ENCODE results near the gene CYTL1. TPM values are rescaled to one million over a fixed set of nuclear protein-coding genes. Genes with fewer than 3 reads are reported as not detected.

Gene CYTL1
- total RNA-seq, 1 donor from 2014 or later, result 6.9 TPM

DNA sequence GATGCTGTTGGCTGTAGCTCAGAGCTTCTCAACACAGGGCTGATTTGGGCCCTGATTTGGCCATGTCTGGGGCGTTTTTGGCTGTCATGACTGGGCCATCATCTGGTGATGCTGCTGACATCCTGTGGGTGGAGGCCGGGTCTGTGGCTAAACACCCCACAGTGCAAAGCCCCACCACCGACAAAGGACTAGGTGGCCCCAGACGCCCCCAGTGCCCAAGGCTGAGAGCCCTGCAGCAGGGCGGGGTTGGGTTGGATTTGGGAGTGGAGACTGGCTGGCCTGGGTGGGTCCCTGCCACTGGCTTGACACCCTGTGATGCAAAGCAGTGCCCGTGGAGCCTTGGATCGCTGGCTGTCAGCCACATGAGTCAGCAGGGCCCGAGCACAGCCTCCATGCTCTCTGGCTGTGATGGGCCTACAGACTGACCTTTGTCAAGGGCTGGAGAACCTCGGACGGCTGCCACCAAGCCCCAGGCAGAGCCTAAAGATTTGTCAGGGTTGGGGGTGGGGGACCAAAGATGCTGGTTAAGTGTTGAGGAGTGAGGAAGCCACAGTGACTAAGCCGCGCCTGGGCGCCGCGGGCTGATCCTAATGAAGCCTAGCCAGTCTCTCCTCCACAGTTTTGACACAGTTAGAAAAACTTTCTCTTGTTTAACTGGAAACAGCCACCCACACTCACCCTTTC is 28.3 kb downstream of the CYTL1 start:
- peaks cover 15% of the 10 kb centered on the region for H3K4me1 Mint-ChIP-seq (ENCODE audit: unreplicated experiment)
- H3K4me3 Mint-ChIP-seq, result no peak overlapping the region
- no peaks in the 10 kb centered on the region for H3K9me3 Mint-ChIP-seq
- TF ChIP-seq, protein P1, sequence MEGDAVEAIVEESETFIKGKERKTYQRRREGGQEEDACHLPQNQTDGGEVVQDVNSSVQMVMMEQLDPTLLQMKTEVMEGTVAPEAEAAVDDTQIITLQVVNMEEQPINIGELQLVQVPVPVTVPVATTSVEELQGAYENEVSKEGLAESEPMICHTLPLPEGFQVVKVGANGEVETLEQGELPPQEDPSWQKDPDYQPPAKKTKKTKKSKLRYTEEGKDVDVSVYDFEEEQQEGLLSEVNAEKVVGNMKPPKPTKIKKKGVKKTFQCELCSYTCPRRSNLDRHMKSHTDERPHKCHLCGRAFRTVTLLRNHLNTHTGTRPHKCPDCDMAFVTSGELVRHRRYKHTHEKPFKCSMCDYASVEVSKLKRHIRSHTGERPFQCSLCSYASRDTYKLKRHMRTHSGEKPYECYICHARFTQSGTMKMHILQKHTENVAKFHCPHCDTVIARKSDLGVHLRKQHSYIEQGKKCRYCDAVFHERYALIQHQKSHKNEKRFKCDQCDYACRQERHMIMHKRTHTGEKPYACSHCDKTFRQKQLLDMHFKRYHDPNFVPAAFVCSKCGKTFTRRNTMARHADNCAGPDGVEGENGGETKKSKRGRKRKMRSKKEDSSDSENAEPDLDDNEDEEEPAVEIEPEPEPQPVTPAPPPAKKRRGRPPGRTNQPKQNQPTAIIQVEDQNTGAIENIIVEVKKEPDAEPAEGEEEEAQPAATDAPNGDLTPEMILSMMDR (conservative IDR thresholded peaks at IDR 0.05), result no peak
- H3K36me3 Mint-ChIP-seq, result no peaks in the 10 kb centered on the region
- peaks cover 26% of the 10 kb centered on the region for H3K27me3 Mint-ChIP-seq
- no peak for DNase-seq (ENCODE audit: extremely low spot score, unreplicated experiment)
- H3K27ac Mint-ChIP-seq, result no peak overlapping the region

DNA sequence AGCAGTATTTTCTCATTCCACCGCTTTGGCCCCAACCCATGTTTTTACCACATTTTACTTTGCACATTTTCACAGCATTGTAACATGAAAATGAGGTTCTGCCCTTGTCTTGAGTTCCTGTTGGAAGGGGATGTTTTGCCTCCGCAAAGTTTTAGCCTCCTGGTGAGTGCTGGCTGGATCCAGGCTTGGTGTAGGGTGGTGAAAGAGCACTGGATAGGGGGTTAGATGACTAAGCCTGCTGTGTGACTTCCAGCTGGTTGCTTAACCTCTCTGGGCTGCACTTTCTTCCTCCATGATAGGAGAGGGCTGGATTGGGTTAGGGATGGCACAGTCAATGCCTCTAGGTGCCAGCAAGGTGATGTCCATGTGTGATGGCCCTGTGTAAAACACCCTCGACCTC is 28.9 kb downstream of the CYTL1 start:
- Mint-ChIP-seq H3K4me1 (ENCODE audit: unreplicated experiment) (peaks cover 9% of the 10 kb centered on the region), H3K27me3 (peaks cover 21% of the 10 kb centered on the region), H3K27ac (no peak overlapping the region), H3K36me3 (no peaks in the 10 kb centered on the region), H3K4me3 (no peak overlapping the region), H3K9me3 (no peaks in the 10 kb centered on the region)
- TF ChIP-seq, protein P1 (conservative IDR thresholded peaks at IDR 0.05), result no peak
- DNase-seq (ENCODE audit: extremely low spot score, unreplicated experiment), result no peak

- Mint-ChIP-seq H3K9me3 (no peaks in the 10 kb centered on the region), H3K36me3 (no peaks in the 10 kb centered on the region), H3K4me1 (ENCODE audit: unreplicated experiment) (peaks cover under 1% of the 10 kb centered on the region), H3K27me3 (peaks cover 10% of the 10 kb centered on the region), H3K27ac (no peak overlapping the region), H3K4me3 (no peak overlapping the region)
- no peak for DNase-seq (ENCODE audit: extremely low spot score, unreplicated experiment)
- TF ChIP-seq, protein P1 (conservative IDR thresholded peaks at IDR 0.05), result no peak
Measured at GRCh38 chr4:4989083-4989622, 30.1 kb downstream of the CYTL1 start.

GRCh38 chr4:4987656-4988055 is 31.6 kb downstream of the CYTL1 start:
- Mint-ChIP-seq H3K27ac (no peak overlapping the region), H3K36me3 (no peaks in the 10 kb centered on the region), H3K4me1 (ENCODE audit: unreplicated experiment) (no peaks in the 10 kb centered on the region), H3K9me3 (no peaks in the 10 kb centered on the region), H3K4me3 (no peak overlapping the region), H3K27me3 (peaks cover 6% of the 10 kb centered on the region)
- DNase-seq (ENCODE audit: extremely low spot score, unreplicated experiment), result no peak
- TF ChIP-seq, protein P1 (conservative IDR thresholded peaks at IDR 0.05), result no peak

- H3K4me1 Mint-ChIP-seq (ENCODE audit: unreplicated experiment), result no peaks in the 10 kb centered on the region
- DNase-seq (ENCODE audit: extremely low spot score, unreplicated experiment), result no peak
- TF ChIP-seq, protein P1 (conservative IDR thresholded peaks at IDR 0.05), result no peak
- no peak overlapping the region for H3K4me3 Mint-ChIP-seq
- peaks cover 10% of the 10 kb centered on the region for H3K27me3 Mint-ChIP-seq
- no peak overlapping the region for H3K27ac Mint-ChIP-seq
- no peaks in the 10 kb centered on the region for H3K9me3 Mint-ChIP-seq
- no peaks in the 10 kb centered on the region for H3K36me3 Mint-ChIP-seq
Measured at GRCh38 chr4:4986841-4987240, 32.4 kb downstream of the CYTL1 start.

Measured in type B pancreatic cell (in vitro differentiated cells).